ENCODE measurements around the gene RAP1GAP. TPM values are rescaled to one million over a fixed set of nuclear protein-coding genes. Genes with fewer than 3 reads are reported as not detected.
"Not testable (repeated sequence)": the region's sequence is repeated elsewhere in the genome, so short reads cannot be mapped to it uniquely, and the experiment has no call there.

RAP1GAP gene
- total RNA-seq, 1 donor from 2014 or later, result 14.7 TPM

- intact Hi-C loops (cut with DNase I), result no loop called here
- DNase-seq (ENCODE audit: low spot score) (no peak), ATAC-seq (no peak)
These were observed 100.3 kb downstream of the RAP1GAP start for GRCh38 chr1:21568809-21569385.

- DNase-seq (ENCODE audit: low spot score) (no peak), ATAC-seq (no peak)
- intact Hi-C loops (cut with DNase I), result no loop called here
These were observed 101.0 kb downstream of the RAP1GAP start for GRCh38 chr1:21568006-21568746.

DNA sequence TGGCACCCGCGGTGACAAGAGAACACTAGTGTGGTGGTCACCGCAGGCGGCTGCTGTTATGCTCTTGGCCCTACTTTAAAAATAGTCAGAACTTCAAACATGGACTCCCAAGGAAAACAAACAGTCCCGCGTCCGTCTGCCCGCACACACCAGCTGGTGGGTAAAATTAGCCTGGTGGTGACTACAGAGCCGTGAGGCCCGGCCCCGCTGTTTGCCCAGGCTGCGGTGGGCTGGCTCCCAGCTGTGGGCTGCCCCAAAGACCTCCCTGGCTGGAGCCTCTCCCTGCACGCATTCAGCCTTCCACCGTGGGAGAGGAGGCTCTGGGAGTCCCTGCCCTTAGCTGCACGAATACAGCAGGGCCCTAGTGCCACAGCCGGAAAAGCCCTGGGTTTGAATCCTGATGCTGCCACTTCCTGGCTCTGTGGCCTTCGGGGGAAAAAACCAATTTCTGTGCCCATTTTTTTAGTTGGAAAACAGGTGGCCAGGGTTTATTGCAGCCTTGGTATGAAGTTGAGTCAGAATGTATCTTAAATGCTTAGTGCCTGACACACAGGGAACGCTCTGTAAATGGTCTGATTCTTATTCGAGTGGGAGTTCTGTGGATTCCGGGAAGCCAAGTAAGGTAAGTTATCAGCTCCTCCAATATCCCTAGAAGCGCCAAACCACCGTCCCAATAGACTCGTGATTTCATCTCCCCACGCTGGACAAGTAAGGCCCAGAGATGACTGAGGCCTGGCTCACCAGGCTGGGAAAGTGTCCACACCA, 101.7 kb downstream of the RAP1GAP start:
- no peak for DNase-seq (ENCODE audit: low spot score)
- ATAC-seq, result no peak

DNA sequence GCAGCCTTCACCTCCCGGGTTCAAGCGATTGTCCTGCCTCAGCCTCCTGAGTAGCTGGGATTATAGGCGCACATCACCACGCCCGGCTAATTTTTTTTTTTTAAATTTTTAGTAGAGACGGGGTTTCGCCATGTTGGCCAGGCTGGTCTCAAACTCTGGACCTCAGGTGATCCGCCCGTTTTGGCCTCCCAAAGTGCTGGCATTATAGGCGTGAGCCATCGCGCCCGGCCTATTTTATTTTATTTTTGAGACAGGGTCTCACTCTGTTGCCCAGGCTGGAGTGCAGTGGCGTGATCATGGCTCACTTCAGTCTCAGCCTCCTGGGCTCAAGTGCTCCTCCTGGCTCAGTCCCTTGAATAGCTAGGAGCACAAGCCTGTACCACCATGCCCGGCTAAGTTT, 102.8 kb downstream of the RAP1GAP start:
- DNase-seq (ENCODE audit: low spot score); intact Hi-C loops (cut with DNase I); ATAC-seq: not testable (repeated sequence)

More for the DNA sequence above, 101.7 kb downstream of the RAP1GAP start:
- intact Hi-C loops (cut with DNase I), result no loop called here

- ATAC-seq, result no peak
- DNase-seq (ENCODE audit: low spot score), result no peak
- intact Hi-C loops (cut with DNase I), result no loop called here
These were observed 103.9 kb downstream of the RAP1GAP start for GRCh38 chr1:21565285-21565684.

DNA sequence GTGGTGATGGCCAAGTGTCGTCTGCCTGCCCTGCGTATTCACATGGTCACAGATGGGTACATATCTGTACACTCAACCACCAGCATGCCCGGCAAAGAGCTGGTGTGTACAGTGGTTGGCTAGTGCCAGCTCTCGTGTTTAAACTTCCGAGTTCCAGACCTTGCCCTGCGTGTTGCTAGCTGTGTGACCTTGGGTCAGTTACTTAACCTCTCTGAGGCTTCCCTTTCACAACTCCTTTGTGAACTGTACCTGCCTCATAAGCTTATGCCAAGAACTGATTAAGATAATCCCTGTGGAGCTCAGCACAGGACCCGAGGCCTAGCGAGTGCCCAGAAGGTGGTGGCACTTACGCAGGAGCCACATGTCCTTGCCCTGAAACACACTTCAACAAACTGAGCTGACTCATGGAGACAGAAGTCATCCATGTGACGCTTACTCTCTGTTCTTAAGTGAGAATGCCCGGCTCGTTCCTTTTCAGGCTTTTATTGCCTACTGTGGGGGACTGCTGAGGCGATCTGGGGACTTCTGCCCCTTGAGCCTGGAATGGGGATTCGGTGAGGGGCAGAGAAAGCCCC, 104.5 kb downstream of the RAP1GAP start:
- ATAC-seq (no peak), DNase-seq (ENCODE audit: low spot score) (no peak)
- intact Hi-C loops (cut with DNase I), result no loop called here

GRCh38 chr1:21563971-21564370, 105.2 kb downstream of the RAP1GAP start:
- DNase-seq (ENCODE audit: low spot score), result no peak
- intact Hi-C loops (cut with DNase I), result no loop called here
- ATAC-seq, result no peak

GRCh38 chr1:21562896-21563295, 106.3 kb downstream of the RAP1GAP start:
- ATAC-seq, result no peak
- intact Hi-C loops (cut with DNase I), result no loop called here

DNA sequence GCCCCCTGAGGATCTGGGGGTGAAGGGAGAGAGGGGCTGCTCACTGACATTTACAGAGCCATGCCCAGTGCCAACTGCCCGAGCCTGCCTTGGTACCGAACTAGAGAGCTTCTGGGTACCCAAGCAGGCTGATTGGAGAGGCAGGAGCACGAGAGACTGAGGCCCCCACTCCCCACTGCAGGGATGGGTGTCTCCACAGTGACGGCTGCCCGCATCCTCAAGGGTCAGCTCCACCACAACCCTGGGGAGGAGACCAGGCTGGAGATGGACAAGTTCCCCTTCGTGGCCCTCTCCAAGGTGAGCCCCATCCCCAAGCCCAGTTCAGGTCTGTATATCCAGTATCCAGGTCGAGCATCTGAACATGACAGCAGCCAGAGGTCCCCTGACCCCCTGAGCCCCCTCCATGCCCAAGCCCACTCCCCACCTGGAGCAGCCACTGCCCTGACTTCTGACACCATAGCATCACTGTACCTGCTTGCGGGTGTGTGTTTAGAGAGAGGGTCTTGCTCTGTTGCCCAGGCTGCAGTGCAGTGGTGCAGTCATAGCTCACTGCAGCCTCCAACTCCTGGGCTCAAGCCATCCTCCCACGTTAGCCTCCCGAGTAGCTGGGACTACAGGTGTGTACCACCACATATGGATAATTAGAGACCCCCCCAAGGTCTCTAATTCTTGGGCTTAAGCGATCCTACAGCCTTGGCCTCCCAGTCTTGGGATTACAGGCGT, 108.1 kb downstream of the RAP1GAP start:
- intact Hi-C loops (cut with DNase I), result no loop called here
- no peak for ATAC-seq
- DNase-seq (ENCODE audit: low spot score), result no peak

More at GRCh38 chr1:21562896-21563295, 106.3 kb downstream of the RAP1GAP start:
- no peak for DNase-seq (ENCODE audit: low spot score)

DNA sequence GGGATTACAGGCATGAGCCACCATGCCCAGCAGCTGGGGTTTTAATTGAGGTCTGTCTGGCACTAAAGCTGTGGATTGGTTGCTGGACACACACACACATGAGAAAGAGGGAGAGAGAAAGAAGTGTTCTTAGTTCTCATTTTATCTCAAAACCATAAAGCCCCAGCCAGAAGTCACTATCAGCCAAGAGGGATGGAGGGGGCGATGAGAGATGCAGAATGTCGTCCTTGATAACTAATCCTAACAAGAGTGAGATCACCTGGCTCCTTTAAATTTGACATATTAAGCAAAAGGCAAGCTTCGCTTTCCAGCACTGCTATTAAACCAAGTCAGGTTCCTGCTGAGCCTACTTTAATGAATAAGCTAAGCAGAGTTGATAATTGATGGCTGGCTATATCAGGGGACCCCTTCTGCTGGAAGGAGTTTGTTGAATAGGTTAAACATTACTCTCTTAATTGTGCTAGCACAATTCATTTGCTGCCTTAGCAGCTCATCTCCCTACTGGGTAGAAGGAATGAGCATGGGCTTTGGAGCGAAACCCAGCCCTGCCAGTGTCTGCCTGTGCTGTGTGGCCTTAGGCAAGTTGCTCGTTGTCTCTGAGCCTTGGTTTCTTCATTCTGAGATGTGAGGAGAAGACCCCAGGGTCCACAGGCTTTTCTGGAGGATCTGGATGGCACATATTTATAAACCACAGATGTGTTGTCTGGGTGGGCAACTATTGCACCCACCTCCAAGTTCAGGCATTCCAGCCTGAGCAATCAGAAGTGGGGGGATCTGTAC, 109.2 kb downstream of the RAP1GAP start:
- ATAC-seq (no peak), DNase-seq (ENCODE audit: low spot score) (no peak)
- intact Hi-C loops (cut with DNase I), result no loop called here

DNA sequence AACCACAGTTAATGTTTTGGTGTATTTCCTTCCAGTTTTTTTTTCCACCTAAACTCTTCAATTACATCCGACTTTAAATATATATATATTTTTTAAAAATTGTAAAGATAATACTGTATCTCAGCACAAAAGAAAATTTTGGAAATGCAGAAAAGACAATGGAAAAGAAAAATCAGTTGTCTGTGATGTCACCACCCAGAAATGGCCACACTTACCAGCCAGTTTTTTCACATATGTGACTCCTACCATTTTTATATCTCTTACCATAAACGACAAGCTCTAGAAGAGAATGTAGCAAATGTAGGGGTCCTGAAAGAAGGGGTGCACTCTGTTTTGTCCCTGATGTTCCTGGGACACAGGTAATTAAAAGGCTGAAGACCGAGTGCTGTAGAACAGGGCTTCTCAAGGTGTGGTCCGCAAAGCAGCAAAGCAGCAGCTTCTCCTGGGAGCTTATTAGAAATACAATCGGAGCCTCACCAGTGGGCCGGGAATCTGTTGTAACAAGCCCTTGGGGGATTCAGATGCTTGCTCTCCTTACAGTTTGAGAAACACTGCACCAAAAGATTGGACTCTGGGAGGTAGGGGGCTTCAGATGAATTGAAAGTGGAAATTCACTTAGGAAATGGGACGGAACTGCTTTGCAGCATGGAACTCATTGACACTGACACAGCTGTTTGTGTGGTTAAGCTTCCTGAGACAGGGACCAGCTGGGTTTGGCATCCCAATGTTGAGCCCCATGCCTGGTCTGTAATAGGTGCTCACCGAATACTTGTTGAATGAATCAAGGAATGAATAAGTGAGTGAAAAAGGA, 115.8 kb downstream of the RAP1GAP start:
- intact Hi-C loops (cut with DNase I), result no loop called here
- DNase-seq (ENCODE audit: low spot score) (no peak), ATAC-seq (no peak)

DNA sequence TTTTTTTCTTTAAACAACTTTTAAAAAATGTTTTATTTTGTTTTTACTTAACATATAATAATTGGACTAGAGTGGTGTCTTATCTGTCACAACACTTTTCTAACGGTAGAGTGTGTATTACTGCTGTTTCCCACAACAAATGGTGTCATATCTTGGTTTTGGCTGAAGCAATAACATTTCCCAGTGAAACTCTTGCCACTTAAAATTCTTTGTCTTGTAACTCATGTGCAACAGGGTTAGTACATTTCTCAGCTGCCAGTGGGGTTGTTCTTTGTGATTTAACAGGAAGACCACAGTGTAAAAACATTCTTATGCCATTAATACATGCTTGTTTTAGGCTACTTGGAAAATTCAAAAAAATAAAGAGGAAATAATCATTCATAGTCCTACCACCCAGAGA, 116.4 kb downstream of the RAP1GAP start:
- no peak for DNase-seq (ENCODE audit: low spot score)
- intact Hi-C loops (cut with DNase I), result no loop called here
- ATAC-seq, result no peak

DNA sequence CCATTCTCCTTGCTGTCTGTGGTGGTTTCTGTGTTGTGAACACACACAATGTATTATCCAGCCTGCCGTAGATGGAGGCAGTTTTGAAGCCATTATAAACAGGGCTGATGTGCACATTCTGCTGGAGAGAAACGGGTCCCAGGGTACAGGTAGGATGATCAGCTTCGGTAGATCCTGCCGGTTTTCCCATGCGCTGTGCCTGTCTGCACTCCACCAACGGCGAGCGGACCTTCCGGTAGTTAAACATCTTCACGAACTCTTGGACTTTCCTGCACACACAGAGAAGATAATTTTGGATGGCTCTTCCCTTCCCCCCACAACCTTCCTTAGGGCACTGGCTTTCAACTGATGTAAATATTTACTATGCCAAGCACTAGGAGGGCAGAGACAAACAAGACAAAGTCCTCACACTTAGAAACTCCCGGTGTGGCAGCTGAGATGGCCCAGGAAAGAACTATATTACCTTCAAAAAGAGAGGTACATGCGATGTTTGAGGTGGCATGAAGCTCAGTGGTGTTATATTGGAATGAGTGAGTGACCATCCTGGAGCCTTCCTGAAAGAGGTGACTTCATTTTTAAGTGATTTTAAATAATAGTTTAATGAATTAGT, 118.2 kb downstream of the RAP1GAP start:
- intact Hi-C loops (cut with DNase I), result no loop called here
- ATAC-seq (no peak), DNase-seq (ENCODE audit: low spot score) (no peak)

DNA sequence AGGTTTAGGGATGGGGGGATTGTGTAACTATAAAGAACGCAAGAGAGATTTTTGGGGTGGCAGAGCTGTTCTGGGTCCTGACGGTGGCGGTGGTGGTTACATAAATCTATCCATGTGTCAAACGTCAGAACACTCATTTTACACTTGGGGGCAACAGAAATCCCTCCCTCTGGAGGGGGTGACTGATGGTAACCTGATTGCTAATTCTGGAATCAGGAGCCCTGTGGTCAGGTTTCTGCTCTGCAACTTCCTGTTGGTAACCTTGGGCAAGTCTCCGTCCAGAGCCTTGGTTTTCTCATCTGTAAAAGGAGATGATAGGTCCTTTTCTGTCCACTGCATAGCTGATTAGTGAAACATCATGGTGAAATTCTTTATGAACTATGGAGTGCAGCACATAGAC, 119.1 kb downstream of the RAP1GAP start:
- DNase-seq (ENCODE audit: low spot score) (no peak), ATAC-seq (no peak)
- intact Hi-C loops (cut with DNase I), result no loop called here

DNA sequence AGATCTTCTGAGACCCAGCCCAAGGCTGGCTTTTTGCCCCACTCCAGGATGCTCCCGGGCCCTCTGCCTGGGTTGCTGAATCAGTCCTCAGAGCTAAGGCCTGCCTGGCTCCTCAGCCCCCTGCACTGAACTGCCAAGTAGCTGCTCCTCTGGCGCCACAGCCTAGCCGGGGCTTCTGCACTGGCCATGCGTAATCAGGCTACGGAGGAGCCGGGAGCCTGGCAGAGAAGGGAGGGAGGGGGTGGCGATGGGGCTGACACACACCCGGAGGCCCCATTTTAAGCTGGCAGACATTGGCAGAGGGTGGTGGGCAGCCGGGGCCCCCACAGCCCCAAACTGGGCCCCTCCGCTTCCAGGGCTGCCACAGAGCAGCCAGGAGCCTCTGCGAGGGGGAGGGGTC, 121.3 kb downstream of the RAP1GAP start:
- DNase-seq (ENCODE audit: low spot score) (no peak), ATAC-seq (no peak)
- intact Hi-C loops (cut with DNase I), result no loop called here

Data from sciatic nerve (tissue), 2 donors.